Lung (tissue), 12 donors: ENCODE data around the gene SYK. TPM values are rescaled to one million over a fixed set of nuclear protein-coding genes. Genes with fewer than 3 reads are reported as not detected.

ENCODE experiments used
- ATAC-seq: fragments of 200-7000 bp; cut with Tn5 transposase; one replicate; pipeline ENCODE4 v1.9.1; 2020; ENCODE audit warnings: moderate number of reproducible peaks; ENCODE audit not compliant: insufficient read depth, low FRiP score
- DNase-seq, 3 donors: peaks; one replicate each; pipeline ENCODE4 v3.0.0-alpha.2; 2013 to 2017
- H3K27ac ChIP-seq, 2 donors: one replicate each; pipeline ENCODE4 v1.5.1; 2013; ENCODE audit warnings: mild to moderate bottlenecking in 2 of 2, moderate library complexity in 2 of 2, control low read depth in 1 of 2, inconsistent platforms in 1 of 2, low read depth in 1 of 2, low read length in 1 of 2
- H3K27me3 ChIP-seq, 3 donors: one replicate each; pipeline ENCODE4 v1.5.1; 2013; ENCODE audit warnings: low read length in 2 of 3; ENCODE audit not compliant: control insufficient read depth in 3 of 3, insufficient read depth in 3 of 3
- H3K36me3 ChIP-seq, 4 donors: one replicate each; pipeline ENCODE4 v1.5.1; 2013; ENCODE audit warnings: low read length in 4 of 4, mild to moderate bottlenecking in 1 of 4, moderate library complexity in 1 of 4; ENCODE audit not compliant: control insufficient read depth in 4 of 4, insufficient read depth in 4 of 4
- H3K4me1 ChIP-seq, 5 donors: one replicate each; pipeline ENCODE4 v1.5.1; 2013; ENCODE audit warnings: low read length in 5 of 5, mild to moderate bottlenecking in 2 of 5, moderate library complexity in 1 of 5; ENCODE audit not compliant: control insufficient read depth in 5 of 5, insufficient read depth in 5 of 5
- H3K4me3 ChIP-seq: one replicate; pipeline ENCODE4 v1.5.1; 2013; ENCODE audit warnings: mild to moderate bottlenecking, control low read depth, moderate library complexity
- H3K9ac ChIP-seq, 2 donors: one replicate each; pipeline ENCODE4 v1.5.1; 2013; ENCODE audit warnings: low read length in 2 of 2, control low read depth in 1 of 2; ENCODE audit not compliant: insufficient read depth in 1 of 2
- H3K9me3 ChIP-seq, 4 donors: one replicate each; pipeline ENCODE4 v1.5.1; 2013; ENCODE audit warnings: low read length in 3 of 4, mild to moderate bottlenecking in 1 of 4, moderate library complexity in 1 of 4; ENCODE audit not compliant: control insufficient read depth in 4 of 4, insufficient read depth in 3 of 4
- CTCF ChIP-seq: IDR thresholded peaks from 2 replicates; pipeline ENCODE4 v1.5.1; 2012; ENCODE audit warnings: mild to moderate bottlenecking; ENCODE audit errors: control extremely low read depth, extremely low read depth
- WGBS, 2 donors: extraction: QIAGEN DNeasy Blood & Tissue Kit; methylation state at CpG; one replicate each; pipeline ENCODE4 v1.1.7; 2013; 5-methylcytosine and 5-hydroxymethylcytosine counted together
- polyA plus RNA-seq, 2 donors: library from polyadenylated mRNA; stranded (reverse); fragments of 200-250 nt; gene quantifications; one replicate each; pipeline ENCODE4 v1.2.1, GENCODE V29; 2013
- total RNA-seq, 2 donors: library from RNA; depleted of rRNA in 1 of 2; stranded (reverse); fragments of >200 nt in 1 of 2; gene quantifications; one replicate each; pipeline ENCODE4 v1.2.1, GENCODE V29; 2014 to 2021
- donor health status: control.
- donor health status: control.
- donor health status: Bipolar disorder and iron deficiency.
- donor health status: healthy.
- donor health status: DM: yes; HTN: yes; CAD: no.

Gene SYK
- total and polyA plus RNA-seq, 4 donors: 13.7 to 71.6 (median 35.0) TPM

- 75 to 79% methylated on average over 6 of the region's 6 CpGs for WGBS, 2 donors
- TF ChIP-seq CTCF: no peak
- peaks cover 0 to 17% (median 0%) of the 10 kb centered on the region in 4 donors for H3K36me3 ChIP-seq
Measured at GRCh38 chr9:90892918-90893317, 91.3 kb downstream of the SYK start.

GRCh38 chr9:90893706-90894105 is 92.1 kb downstream of the SYK start:
- ATAC-seq (no peak), DNase-seq (no peak)
- peaks cover 0 to 3% (median 0%) of the 10 kb centered on the region in 4 donors for H3K9me3 ChIP-seq
- TF ChIP-seq CTCF: no peak
- no peaks in the 10 kb centered on the region for H3K27me3 ChIP-seq
- no peak overlapping the region for H3K4me3 ChIP-seq
- no peak overlapping the region for H3K9ac ChIP-seq
- H3K36me3 ChIP-seq: peaks cover 0 to 14% (median 0%) of the 10 kb centered on the region in 4 donors
- H3K27ac ChIP-seq: no peak overlapping the region
- H3K4me1 ChIP-seq: peaks cover 0 to 8% (median 0%) of the 10 kb centered on the region in 5 donors
- 92 to 93% methylated on average over 4 of the region's 4 CpGs for WGBS, 2 donors

More at GRCh38 chr9:90892918-90893317, 91.3 kb downstream of the SYK start:
- no peak overlapping the region for H3K4me3 ChIP-seq
- ATAC-seq (no peak), DNase-seq (no peak)
- H3K27ac ChIP-seq: no peak overlapping the region
- no peaks in the 10 kb centered on the region for H3K27me3 ChIP-seq
- H3K4me1 ChIP-seq: peaks cover 0 to 8% (median 0%) of the 10 kb centered on the region in 5 donors
- H3K9ac ChIP-seq: no peak overlapping the region
- peaks cover 0 to 3% (median 0%) of the 10 kb centered on the region in 4 donors for H3K9me3 ChIP-seq

DNA sequence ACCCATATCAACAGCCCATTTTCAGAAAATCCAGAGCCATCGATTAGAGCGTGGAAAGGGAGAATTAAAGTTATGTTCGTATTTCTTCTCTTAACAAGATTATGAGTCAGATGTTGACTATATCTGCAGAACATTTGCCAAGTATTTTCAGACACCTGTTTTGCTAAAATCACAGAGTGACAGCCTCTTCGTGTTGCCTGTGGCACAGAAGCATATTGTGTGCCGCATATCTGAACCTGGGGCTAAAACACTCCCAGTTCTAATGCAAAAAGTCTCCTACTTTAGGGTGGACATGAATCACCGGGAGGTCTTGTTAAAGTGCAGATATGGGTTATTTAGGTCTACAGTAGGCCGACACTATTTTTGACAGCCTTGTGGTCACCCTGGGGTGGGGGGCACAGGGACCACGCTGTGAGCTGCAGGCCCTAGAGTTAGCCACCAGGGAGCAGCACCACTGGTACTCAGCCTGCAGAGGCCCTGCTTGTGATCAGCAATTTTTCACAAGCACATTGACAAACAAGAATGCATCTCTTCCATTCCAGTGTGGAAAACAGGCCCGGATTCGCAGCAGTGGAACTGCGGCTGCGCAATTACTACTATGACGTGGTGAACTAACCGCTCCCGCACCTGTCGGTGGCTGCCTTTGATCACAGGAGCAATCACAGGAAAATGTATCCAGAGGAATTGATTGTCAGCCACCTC is 93.5 kb downstream of the SYK start:
- TF ChIP-seq CTCF: no peak
- ATAC-seq: no peak
- Histone ChIP-seq H3K27ac (no peak overlapping the region), H3K9ac (no peak overlapping the region), H3K27me3 (no peaks in the 10 kb centered on the region), H3K4me1 (peaks cover 0 to 8% (median 0%) of the 10 kb centered on the region in 5 donors), H3K36me3 (peaks cover 0 to 7% (median 0%) of the 10 kb centered on the region in 4 donors), H3K9me3 (no peaks in the 10 kb centered on the region), H3K4me3 (no peak overlapping the region)
- 86 to 90% methylated on average over 16 of the region's 16 CpGs for WGBS, 2 donors
- no peak for DNase-seq

DNA sequence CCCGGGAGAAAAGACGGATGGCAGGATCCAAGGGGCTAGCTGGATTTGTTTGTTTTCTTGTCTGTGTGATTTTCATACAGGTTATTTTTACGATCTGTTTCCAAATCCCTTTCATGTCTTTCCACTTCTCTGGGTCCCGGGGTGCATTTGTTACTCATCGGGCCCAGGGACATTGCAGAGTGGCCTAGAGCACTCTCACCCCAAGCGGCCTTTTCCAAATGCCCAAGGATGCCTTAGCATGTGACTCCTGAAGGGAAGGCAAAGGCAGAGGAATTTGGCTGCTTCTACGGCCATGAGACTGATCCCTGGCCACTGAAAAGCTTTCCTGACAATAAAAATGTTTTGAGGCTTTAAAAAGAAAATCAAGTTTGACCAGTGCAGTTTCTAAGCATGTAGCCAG is 94.2 kb downstream of the SYK start:
- H3K36me3 ChIP-seq: peaks cover 0 to 7% (median 0%) of the 10 kb centered on the region in 4 donors

More for the DNA sequence above, 94.2 kb downstream of the SYK start:
- no peak for TF ChIP-seq CTCF
- H3K9ac ChIP-seq: no peak overlapping the region
- no peaks in the 10 kb centered on the region for H3K27me3 ChIP-seq
- ATAC-seq (no peak), DNase-seq (no peak)
- no peaks in the 10 kb centered on the region for H3K9me3 ChIP-seq
- 78 to 95% methylated on average over 7 of the region's 7 CpGs for WGBS, 2 donors
- no peak overlapping the region for H3K27ac ChIP-seq
- no peak overlapping the region for H3K4me3 ChIP-seq
- peaks cover 0 to 8% (median 0%) of the 10 kb centered on the region in 5 donors for H3K4me1 ChIP-seq
